Stomach (tissue), 9 donors: ENCODE measurements around the gene ITGA1. TPM values are rescaled to one million over a fixed set of nuclear protein-coding genes. Genes with fewer than 3 reads are reported as not detected.

Experiments
- DNase-seq, 2 donors: peaks; one replicate each; pipeline versions ENCODE4 v3.0.0 to v3.0.0-alpha.2; 2013 to 2019
- H3K27ac ChIP-seq, 5 donors: fragments of 200-600 bp in 4 of 5; sonication (generic) in 4 of 5; one replicate each; pipeline ENCODE4 v1.5.1; 2013 to 2019; ENCODE audit warnings: mild to moderate bottlenecking in 1 of 5, moderate library complexity in 1 of 5
- H3K27me3 ChIP-seq, 3 donors: fragments of 200-600 bp; sonication (generic); one replicate each; pipeline ENCODE4 v1.5.1; 2017 to 2019; ENCODE audit warnings: mixed run types in 1 of 3
- H3K36me3 ChIP-seq, 4 donors: fragments of 200-600 bp; sonication (generic); 1 replicate in 3 of 4; 2 replicates in 1 of 4; pipeline ENCODE4 v1.5.1; 2016 to 2019
- H3K4me1 ChIP-seq, 4 donors: fragments of 200-600 bp; sonication (generic); one replicate each; pipeline ENCODE4 v1.5.1; 2016 to 2019
- H3K4me3 ChIP-seq, 4 donors: fragments of 200-600 bp; sonication (generic) in 3 of 4; one replicate each; pipeline ENCODE4 v1.5.1; 2016 to 2019; ENCODE audit warnings: mild to moderate bottlenecking in 1 of 4
- H3K9me3 ChIP-seq, 4 donors: fragments of 200-600 bp; sonication (generic); one replicate each; pipeline ENCODE4 v1.5.1; 2016 to 2019
- EP300 ChIP-seq: sonication (generic); formaldehyde crosslinking; IDR thresholded peaks from one replicate; pipeline ENCODE4 v1.6.1; 2017; ENCODE audit warnings: antibody characterized with exemption
- POLR2A ChIP-seq, 4 donors: fragments of 450-650 bp; IDR thresholded peaks; one replicate each; pipeline ENCODE4 v1.6.1; 2016; ENCODE audit warnings: antibody characterized with exemption in 4 of 4, control low read depth in 2 of 4, mild to moderate bottlenecking in 1 of 4, moderate library complexity in 1 of 4
- POLR2AphosphoS5 ChIP-seq, 3 donors: sonication (generic); formaldehyde crosslinking; IDR thresholded peaks; one replicate each; pipeline ENCODE4 v1.6.1; 2016; ENCODE audit warnings: antibody characterized with exemption in 3 of 3
- WGBS, 5 donors: extraction: QIAGEN DNeasy Blood & Tissue Kit in 3 of 5; methylation state at CpG; one replicate each; pipeline versions ENCODE4 v1.1.5 to v1.1.7; 2013 to 2018; 5-methylcytosine and 5-hydroxymethylcytosine counted together
- intact Hi-C: fragments of 100-400 bp; cut with DNase I; formaldehyde crosslinking; loops from one replicate; pipeline ENCODE4 v1.15.1; 2023; ENCODE audit warnings: low total_unique reads
- polyA plus RNA-seq, 3 donors: library from polyadenylated mRNA; stranded (reverse); fragments of 200-250 nt; gene quantifications; one replicate each; pipeline ENCODE4 v1.2.3, GENCODE V29; 2013
- total RNA-seq, 5 donors: library from RNA; depleted of rRNA; stranded (reverse); fragments of >200 nt; gene quantifications; one replicate each; pipeline versions ENCODE4 v1.1.0 to v1.2.3, GENCODE V29; 2014 to 2016
- TF ChIP-seq, protein P1 (sequence below), 7 experiments: fragments of 450-650 bp in 4 of 7; fragments of 200-600 bp in 3 of 7; sonication (generic) in 3 of 7; IDR thresholded peaks; one replicate each; pipeline ENCODE4 v1.5.1; 2016 to 2019; ENCODE audit warnings: antibody characterized with exemption in 7 of 7, control low read depth in 2 of 7, mild to moderate bottlenecking in 1 of 7
- donor health status: healthy with polysubstance abuse.
- donor health status: Bipolar disorder and iron deficiency.
- donor health status: healthy.

ITGA1 gene
- total and polyA plus RNA-seq, 8 donors, result 2.7 to 507 (median 77.0) TPM

DNA sequence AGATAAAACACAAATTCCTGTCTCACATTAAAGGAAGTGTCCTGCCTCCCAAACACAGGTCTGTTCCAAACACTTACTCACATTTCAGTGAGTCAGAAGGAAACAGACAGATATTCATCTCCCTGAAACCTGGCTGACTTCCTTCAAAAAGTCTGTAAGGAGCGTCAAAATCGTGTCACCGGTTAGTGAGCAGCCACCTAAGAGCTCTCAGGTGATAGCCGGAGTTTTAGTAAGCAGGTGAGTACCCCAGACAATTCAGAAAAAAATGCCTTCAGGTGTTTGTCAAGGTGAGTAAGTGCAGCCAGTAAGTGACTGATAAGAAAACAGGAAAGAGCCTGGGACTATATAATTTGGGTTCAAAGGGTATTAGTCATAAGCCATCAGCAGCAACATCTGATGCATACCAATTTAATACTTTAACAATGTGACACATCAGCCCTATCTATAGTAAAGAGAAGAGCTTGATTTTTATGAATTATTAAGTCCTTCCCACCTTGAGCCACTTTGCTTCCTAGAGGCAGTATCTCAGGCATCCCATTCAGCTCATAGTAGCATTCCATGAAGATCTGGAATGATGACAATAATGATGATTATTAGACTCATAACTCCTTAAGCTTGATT, 200.1 kb downstream of the ITGA1 start:
- peaks cover 9 to 35% (median 19%) of the 10 kb centered on the region in 4 donors for H3K4me1 ChIP-seq
- no peak overlapping the region for H3K4me3 ChIP-seq
- H3K9me3 ChIP-seq, result no peaks in the 10 kb centered on the region
- H3K36me3 ChIP-seq, result no peaks in the 10 kb centered on the region
- peak overlapping the region in 4 of 5 donors; percentile 18 to 81 (median 68) for H3K27ac ChIP-seq
- H3K27me3 ChIP-seq, result peaks cover 0 to 4% (median 0%) of the 10 kb centered on the region in 3 donors
- WGBS, 5 donors, result 26 to 53% (median 45%) methylated on average over 4 of the region's 4 CpGs
- intact Hi-C loops, result no loop called here
- DNase-seq, result peak in 1 of 2 donors; percentile 20
- peak in 1 of 3 donors; percentile 15 for TF ChIP-seq POLR2AphosphoS5 (IDR thresholded peaks at IDR 0.05)
- TF ChIP-seq, protein P1, sequence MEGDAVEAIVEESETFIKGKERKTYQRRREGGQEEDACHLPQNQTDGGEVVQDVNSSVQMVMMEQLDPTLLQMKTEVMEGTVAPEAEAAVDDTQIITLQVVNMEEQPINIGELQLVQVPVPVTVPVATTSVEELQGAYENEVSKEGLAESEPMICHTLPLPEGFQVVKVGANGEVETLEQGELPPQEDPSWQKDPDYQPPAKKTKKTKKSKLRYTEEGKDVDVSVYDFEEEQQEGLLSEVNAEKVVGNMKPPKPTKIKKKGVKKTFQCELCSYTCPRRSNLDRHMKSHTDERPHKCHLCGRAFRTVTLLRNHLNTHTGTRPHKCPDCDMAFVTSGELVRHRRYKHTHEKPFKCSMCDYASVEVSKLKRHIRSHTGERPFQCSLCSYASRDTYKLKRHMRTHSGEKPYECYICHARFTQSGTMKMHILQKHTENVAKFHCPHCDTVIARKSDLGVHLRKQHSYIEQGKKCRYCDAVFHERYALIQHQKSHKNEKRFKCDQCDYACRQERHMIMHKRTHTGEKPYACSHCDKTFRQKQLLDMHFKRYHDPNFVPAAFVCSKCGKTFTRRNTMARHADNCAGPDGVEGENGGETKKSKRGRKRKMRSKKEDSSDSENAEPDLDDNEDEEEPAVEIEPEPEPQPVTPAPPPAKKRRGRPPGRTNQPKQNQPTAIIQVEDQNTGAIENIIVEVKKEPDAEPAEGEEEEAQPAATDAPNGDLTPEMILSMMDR (IDR thresholded peaks at IDR 0.05), result no peak

DNA sequence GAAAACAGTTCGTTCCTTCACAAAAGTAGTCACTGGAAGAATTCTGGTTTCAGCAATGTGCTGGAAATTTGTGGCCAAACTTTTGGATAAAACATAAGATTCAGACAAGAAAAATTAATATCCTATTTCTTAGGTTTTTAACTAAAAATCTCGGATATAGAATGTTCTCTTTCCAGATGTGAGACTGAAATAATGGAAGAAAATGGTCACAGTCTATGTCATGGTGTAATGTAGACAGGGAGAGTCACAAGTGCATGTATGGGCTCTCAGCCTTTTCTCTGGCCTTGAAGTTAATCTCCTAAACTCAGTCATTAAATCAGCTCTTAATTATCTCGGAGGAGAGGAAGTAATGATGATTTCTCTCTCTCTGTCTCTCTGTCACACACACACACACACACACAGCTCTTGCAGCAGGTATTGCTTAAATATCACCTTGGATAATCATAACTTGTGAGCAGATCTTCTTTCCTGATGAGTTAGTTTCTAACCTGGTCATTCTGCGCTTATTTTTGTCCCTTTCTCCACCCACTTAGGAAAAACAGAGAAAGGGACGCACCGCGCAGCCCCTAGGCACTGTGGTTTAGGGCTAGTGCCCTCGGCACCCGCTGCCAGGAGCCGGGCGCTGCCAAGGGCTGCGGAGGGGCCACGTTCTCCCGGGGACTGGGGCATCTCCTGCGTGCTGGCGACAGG, 200.8 kb downstream of the ITGA1 start:
- Histone ChIP-seq H3K4me1 (peaks cover 9 to 35% (median 19%) of the 10 kb centered on the region in 4 donors), H3K4me3 (peak overlapping the region; percentile 51 to 84 (median 72)), H3K27ac (peak overlapping the region; percentile 63 to 81 (median 72)), H3K27me3 (peaks cover 0 to 4% (median 0%) of the 10 kb centered on the region in 3 donors), H3K36me3 (no peaks in the 10 kb centered on the region), H3K9me3 (no peaks in the 10 kb centered on the region)
- intact Hi-C loops, result no loop called here
- TF ChIP-seq POLR2A (IDR thresholded peaks at IDR 0.05), result no peak
- TF ChIP-seq, protein P1 (IDR thresholded peaks at IDR 0.05), result no peak
- TF ChIP-seq EP300, result no peak
- TF ChIP-seq POLR2AphosphoS5 (IDR thresholded peaks at IDR 0.05), result no peak
- DNase-seq, result no peak
- WGBS, 5 donors, result 6 to 24% (median 10%) methylated on average over 7 to 16 of the region's 16 CpGs

DNA sequence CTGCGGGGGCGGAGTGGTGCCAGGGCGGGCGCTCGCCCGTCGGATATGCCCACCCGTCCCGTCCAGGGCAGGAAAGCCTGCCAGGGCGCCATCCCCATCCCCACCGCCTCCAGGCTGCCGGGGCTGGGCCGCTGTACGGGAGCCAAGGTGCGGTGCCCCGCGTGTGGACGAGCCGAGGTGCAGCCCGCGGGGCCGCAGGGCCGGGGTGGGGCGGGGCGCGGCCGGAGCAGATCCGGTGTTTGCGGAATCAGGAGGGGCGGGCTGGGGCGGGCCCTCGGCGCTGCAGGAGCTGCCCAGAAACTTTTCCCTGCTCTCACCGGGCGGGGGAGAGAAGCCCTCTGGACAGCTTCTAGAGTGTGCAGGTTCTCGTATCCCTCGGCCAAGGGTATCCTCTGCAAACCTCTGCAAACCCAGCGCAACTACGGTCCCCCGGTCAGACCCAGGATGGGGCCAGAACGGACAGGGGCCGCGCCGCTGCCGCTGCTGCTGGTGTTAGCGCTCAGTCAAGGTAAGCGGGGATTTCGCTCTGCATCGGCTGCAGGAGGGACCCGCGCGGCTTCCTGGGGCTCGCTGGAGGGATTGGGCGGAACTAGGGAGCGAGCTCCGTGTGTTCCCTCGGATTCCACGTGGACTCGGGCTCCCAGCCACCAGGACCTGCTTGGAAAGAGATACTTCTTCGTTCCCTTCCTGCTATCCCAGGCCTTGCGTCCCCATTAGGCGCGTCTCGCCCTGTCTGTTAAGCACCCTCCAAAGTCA, 201.5 kb downstream of the ITGA1 start, which contains the start of gene ITGA2:
Gene ITGA2, plus strand, starts transcription at position 328 of the 756 bp plus-strand sequence. Its CDS starts 117 bp downstream, at position 445.
- peaks cover 0 to 4% (median 0%) of the 10 kb centered on the region in 3 donors for H3K27me3 ChIP-seq
- no peaks in the 10 kb centered on the region for H3K36me3 ChIP-seq
- peak within 1 kb of the TSS; percentile 51 to 84 (median 72) for H3K4me3 ChIP-seq
- peaks cover 9 to 35% (median 19%) of the 10 kb centered on the region in 4 donors for H3K4me1 ChIP-seq
- WGBS, 5 donors, result 0 to 2% (median 1%) methylated on average over 13 to 64 of the region's 64 CpGs
- intact Hi-C loops, result no loop called here
- H3K27ac ChIP-seq, result peak within 1 kb of the TSS; percentile 63 to 81 (median 73)
- no peaks in the 10 kb centered on the region for H3K9me3 ChIP-seq
- peak in 1 of 3 donors; percentile 4 for TF ChIP-seq POLR2AphosphoS5 (IDR thresholded peaks at IDR 0.05)
- no peak for TF ChIP-seq EP300
- TF ChIP-seq POLR2A (IDR thresholded peaks at IDR 0.05), result no peak
- TF ChIP-seq, protein P1 (IDR thresholded peaks at IDR 0.05), result no peak
- peak; percentile 61 to 87 for DNase-seq
